ENCODE data around the gene SRP14.

DNA sequence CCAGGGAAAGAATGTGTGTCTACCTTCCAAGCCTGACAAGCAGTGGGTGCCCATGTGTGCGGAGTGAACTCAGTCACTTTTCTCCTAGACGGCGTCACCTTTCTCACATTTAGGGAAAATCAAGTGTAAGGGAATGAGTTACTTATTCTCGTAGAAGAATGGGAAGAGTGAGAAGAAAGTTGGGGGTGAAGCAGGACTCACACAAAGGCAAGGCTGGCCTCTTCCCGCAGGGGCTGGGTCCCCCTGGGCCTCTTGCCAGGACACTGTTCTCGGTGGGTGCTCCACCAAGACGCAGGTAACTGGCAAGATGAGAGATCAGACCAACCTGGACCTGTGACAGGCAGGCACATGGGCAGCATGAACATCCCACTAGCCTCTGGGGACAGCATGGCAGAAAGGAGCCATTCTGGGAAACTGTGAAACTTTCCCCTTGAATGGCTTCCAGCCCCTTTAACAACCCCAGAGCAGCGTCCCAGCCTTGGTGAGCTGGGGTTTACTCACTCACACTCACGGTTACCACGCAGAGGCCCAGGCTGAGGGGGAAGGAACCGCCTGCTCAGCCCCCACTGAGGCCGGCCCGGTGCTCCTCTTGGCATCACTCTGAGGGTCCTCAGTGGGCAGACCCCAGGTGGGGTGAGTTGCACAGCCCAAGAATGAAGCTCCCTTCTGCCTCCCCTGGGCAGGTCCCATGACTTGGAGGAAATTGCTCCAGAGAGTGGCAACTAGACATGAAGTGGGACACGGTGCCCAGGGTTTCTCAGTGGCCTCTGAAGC lies 15.0 kb upstream of the SRP14 start:
- TF ChIP-seq, protein P1, sequence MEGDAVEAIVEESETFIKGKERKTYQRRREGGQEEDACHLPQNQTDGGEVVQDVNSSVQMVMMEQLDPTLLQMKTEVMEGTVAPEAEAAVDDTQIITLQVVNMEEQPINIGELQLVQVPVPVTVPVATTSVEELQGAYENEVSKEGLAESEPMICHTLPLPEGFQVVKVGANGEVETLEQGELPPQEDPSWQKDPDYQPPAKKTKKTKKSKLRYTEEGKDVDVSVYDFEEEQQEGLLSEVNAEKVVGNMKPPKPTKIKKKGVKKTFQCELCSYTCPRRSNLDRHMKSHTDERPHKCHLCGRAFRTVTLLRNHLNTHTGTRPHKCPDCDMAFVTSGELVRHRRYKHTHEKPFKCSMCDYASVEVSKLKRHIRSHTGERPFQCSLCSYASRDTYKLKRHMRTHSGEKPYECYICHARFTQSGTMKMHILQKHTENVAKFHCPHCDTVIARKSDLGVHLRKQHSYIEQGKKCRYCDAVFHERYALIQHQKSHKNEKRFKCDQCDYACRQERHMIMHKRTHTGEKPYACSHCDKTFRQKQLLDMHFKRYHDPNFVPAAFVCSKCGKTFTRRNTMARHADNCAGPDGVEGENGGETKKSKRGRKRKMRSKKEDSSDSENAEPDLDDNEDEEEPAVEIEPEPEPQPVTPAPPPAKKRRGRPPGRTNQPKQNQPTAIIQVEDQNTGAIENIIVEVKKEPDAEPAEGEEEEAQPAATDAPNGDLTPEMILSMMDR (IDR thresholded peaks at IDR 0.05 in 2 of 3, conservative IDR thresholded peaks at IDR 0.05 in 1 of 3; ENCODE audit: borderline replicate concordance in 1 of 3, insufficient read depth in 1 of 3, low read depth in 2 of 3, low read length in 2 of 3) = no peak
- TF ChIP-seq, protein P2, sequence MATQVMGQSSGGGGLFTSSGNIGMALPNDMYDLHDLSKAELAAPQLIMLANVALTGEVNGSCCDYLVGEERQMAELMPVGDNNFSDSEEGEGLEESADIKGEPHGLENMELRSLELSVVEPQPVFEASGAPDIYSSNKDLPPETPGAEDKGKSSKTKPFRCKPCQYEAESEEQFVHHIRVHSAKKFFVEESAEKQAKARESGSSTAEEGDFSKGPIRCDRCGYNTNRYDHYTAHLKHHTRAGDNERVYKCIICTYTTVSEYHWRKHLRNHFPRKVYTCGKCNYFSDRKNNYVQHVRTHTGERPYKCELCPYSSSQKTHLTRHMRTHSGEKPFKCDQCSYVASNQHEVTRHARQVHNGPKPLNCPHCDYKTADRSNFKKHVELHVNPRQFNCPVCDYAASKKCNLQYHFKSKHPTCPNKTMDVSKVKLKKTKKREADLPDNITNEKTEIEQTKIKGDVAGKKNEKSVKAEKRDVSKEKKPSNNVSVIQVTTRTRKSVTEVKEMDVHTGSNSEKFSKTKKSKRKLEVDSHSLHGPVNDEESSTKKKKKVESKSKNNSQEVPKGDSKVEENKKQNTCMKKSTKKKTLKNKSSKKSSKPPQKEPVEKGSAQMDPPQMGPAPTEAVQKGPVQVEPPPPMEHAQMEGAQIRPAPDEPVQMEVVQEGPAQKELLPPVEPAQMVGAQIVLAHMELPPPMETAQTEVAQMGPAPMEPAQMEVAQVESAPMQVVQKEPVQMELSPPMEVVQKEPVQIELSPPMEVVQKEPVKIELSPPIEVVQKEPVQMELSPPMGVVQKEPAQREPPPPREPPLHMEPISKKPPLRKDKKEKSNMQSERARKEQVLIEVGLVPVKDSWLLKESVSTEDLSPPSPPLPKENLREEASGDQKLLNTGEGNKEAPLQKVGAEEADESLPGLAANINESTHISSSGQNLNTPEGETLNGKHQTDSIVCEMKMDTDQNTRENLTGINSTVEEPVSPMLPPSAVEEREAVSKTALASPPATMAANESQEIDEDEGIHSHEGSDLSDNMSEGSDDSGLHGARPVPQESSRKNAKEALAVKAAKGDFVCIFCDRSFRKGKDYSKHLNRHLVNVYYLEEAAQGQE (IDR thresholded peaks at IDR 0.05; ENCODE audit: low read depth) = no peak
- TF ChIP-seq POLR2AphosphoS5 (IDR thresholded peaks at IDR 0.05; ENCODE audit: low read depth, low read length) (no peak), EZH2 (IDR thresholded peaks at IDR 0.05) (no peak), YY1 (IDR thresholded peaks at IDR 0.05; ENCODE audit: extremely low read depth, insufficient replicate concordance, low read depth, low read length) (no peak), POLR2A (IDR thresholded peaks at IDR 0.05; ENCODE audit: borderline replicate concordance, extremely low read depth, insufficient read depth, insufficient read length) (no peak), SRF (IDR thresholded peaks at IDR 0.05; ENCODE audit: low read depth) (no peak), ZNF274 (IDR thresholded peaks at IDR 0.05; ENCODE audit: low read depth, low read length) (no peak), FOSL1 (IDR thresholded peaks at IDR 0.05; ENCODE audit: low read depth) (no peak), RAD21 (IDR thresholded peaks at IDR 0.05; ENCODE audit: low read depth) (no peak), SP1 (IDR thresholded peaks at IDR 0.05; ENCODE audit: low read depth) (no peak)
- TF ChIP-seq, protein P3, sequence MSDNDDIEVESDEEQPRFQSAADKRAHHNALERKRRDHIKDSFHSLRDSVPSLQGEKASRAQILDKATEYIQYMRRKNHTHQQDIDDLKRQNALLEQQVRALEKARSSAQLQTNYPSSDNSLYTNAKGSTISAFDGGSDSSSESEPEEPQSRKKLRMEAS (IDR thresholded peaks at IDR 0.05) = no peak
